Neural cell (in vitro differentiated cells): ENCODE data around the gene SMIM29.

ENCODE experiments used
- CTCF ChIP-seq: fragments of 450-650 bp; IDR thresholded peaks from 2 replicates; pipeline ENCODE4 v1.5.1; 2014; ENCODE audit warnings: antibody characterized with exemption, mild to moderate bottlenecking, moderate library complexity; ENCODE audit not compliant: poor library complexity, severe bottlenecking
- POLR2AphosphoS5 ChIP-seq: IDR thresholded peaks from 2 replicates; pipeline ENCODE4 v1.6.1; 2012
- RAD21 ChIP-seq: fragments of 450-650 bp; conservative IDR thresholded peaks from 2 replicates; pipeline ENCODE4 v1.6.1; 2014; ENCODE audit warnings: antibody characterized with exemption, mild to moderate bottlenecking, moderate library complexity
- REST ChIP-seq: IDR thresholded peaks from 2 replicates; pipeline ENCODE4 v1.6.1; 2012; ENCODE audit warnings: borderline replicate concordance

GRCh38 chr6:34206726-34207125 lies 42.1 kb downstream of the SMIM29 start:
- TF ChIP-seq RAD21 (no peak), CTCF (no peak), POLR2AphosphoS5 (no peak), REST (no peak)
